ENCODE data around the gene LCN15. TPM values are rescaled to one million over a fixed set of nuclear protein-coding genes. Genes with fewer than 3 reads are reported as not detected.
A peak's percentile ranks its signal among the peaks of the same experiment; 100 is the strongest.
"Not testable (repeated sequence)": the region's sequence is repeated elsewhere in the genome, so short reads cannot be mapped to it uniquely, and the experiment has no call there.

The LCN15 gene
- total RNA-seq, 1 experiment from 2014 or later, result not detected

- no peak overlapping the region for H3K4me3 ChIP-seq (ENCODE audit: insufficient read depth, low read depth, low read length)
- no peak for DNase-seq
- no peaks in the 10 kb centered on the region; the same call in 1 of the 2 replicates for H3K36me3 ChIP-seq (replicated peaks; ENCODE audit: control insufficient read depth, insufficient read depth, low read length)
- no peaks in the 10 kb centered on the region for H3K27me3 ChIP-seq (ENCODE audit: control insufficient read depth, insufficient read depth, low read length)
Measured at GRCh38 chr9:136789523-136789937, 25.2 kb upstream of the LCN15 start.

GRCh38 chr9:136788644-136789522 lies 24.6 kb upstream of the LCN15 start:
- not testable (repeated sequence) for H3K36me3 ChIP-seq (replicated peaks; ENCODE audit: control insufficient read depth, insufficient read depth, low read length); DNase-seq; H3K4me3 ChIP-seq (ENCODE audit: insufficient read depth, low read depth, low read length); H3K27me3 ChIP-seq (ENCODE audit: control insufficient read depth, insufficient read depth, low read length)

- Histone ChIP-seq H3K36me3 (replicated peaks; ENCODE audit: control insufficient read depth, insufficient read depth, low read length) (no peaks in the 10 kb centered on the region), H3K4me3 (ENCODE audit: insufficient read depth, low read depth, low read length) (no peak overlapping the region), H3K27me3 (ENCODE audit: control insufficient read depth, insufficient read depth, low read length) (no peaks in the 10 kb centered on the region)
- DNase-seq, result peak; percentile 89
Measured at GRCh38 chr9:136787690-136788400, 23.5 kb upstream of the LCN15 start.

GRCh38 chr9:136786983-136787382 lies 22.7 kb upstream of the LCN15 start:
- not testable (repeated sequence) for DNase-seq; H3K27me3 ChIP-seq (ENCODE audit: control insufficient read depth, insufficient read depth, low read length); H3K4me3 ChIP-seq (ENCODE audit: insufficient read depth, low read depth, low read length); H3K36me3 ChIP-seq (replicated peaks; ENCODE audit: control insufficient read depth, insufficient read depth, low read length)

GRCh38 chr9:136786451-136786850 lies 22.1 kb upstream of the LCN15 start:
- no peak overlapping the region for H3K4me3 ChIP-seq (ENCODE audit: insufficient read depth, low read depth, low read length)
- no peak for DNase-seq
- H3K27me3 ChIP-seq (ENCODE audit: control insufficient read depth, insufficient read depth, low read length), result no peaks in the 10 kb centered on the region
- H3K36me3 ChIP-seq (replicated peaks; ENCODE audit: control insufficient read depth, insufficient read depth, low read length), result no peaks in the 10 kb centered on the region

GRCh38 chr9:136785565-136786355 lies 21.4 kb upstream of the LCN15 start:
- DNase-seq; H3K27me3 ChIP-seq (ENCODE audit: control insufficient read depth, insufficient read depth, low read length); H3K36me3 ChIP-seq (replicated peaks; ENCODE audit: control insufficient read depth, insufficient read depth, low read length); H3K4me3 ChIP-seq (ENCODE audit: insufficient read depth, low read depth, low read length): not testable (repeated sequence)

GRCh38 chr9:136784997-136785361 lies 20.7 kb upstream of the LCN15 start:
- no peak for DNase-seq
- no peaks in the 10 kb centered on the region for H3K27me3 ChIP-seq (ENCODE audit: control insufficient read depth, insufficient read depth, low read length)
- no peak overlapping the region for H3K4me3 ChIP-seq (ENCODE audit: insufficient read depth, low read depth, low read length)
- H3K36me3 ChIP-seq (replicated peaks; ENCODE audit: control insufficient read depth, insufficient read depth, low read length), result no peaks in the 10 kb centered on the region

GRCh38 chr9:136784249-136784996 lies 20.1 kb upstream of the LCN15 start:
- H3K36me3 ChIP-seq (replicated peaks; ENCODE audit: control insufficient read depth, insufficient read depth, low read length), result no peaks in the 10 kb centered on the region

GRCh38 chr9:136782452-136782851 lies 18.1 kb upstream of the LCN15 start:
- DNase-seq, result no peak
- Histone ChIP-seq H3K27me3 (ENCODE audit: control insufficient read depth, insufficient read depth, low read length) (no peaks in the 10 kb centered on the region), H3K36me3 (replicated peaks; ENCODE audit: control insufficient read depth, insufficient read depth, low read length) (no peaks in the 10 kb centered on the region), H3K4me3 (ENCODE audit: insufficient read depth, low read depth, low read length) (no peak overlapping the region)

More at GRCh38 chr9:136784249-136784996, 20.1 kb upstream of the LCN15 start:
- DNase-seq, result peak; percentile 68
- Histone ChIP-seq H3K27me3 (ENCODE audit: control insufficient read depth, insufficient read depth, low read length) (no peaks in the 10 kb centered on the region), H3K4me3 (ENCODE audit: insufficient read depth, low read depth, low read length) (no peak overlapping the region)

GRCh38 chr9:136779808-136780207 lies 15.5 kb upstream of the LCN15 start:
- H3K36me3 ChIP-seq (replicated peaks; ENCODE audit: control insufficient read depth, insufficient read depth, low read length), result no peaks in the 10 kb centered on the region
- H3K4me3 ChIP-seq (ENCODE audit: insufficient read depth, low read depth, low read length), result no peak overlapping the region
- DNase-seq, result no peak
- no peaks in the 10 kb centered on the region for H3K27me3 ChIP-seq (ENCODE audit: control insufficient read depth, insufficient read depth, low read length)

GRCh38 chr9:136777359-136777758 lies 13.0 kb upstream of the LCN15 start:
- no peak for DNase-seq
- no peaks in the 10 kb centered on the region for H3K36me3 ChIP-seq (replicated peaks; ENCODE audit: control insufficient read depth, insufficient read depth, low read length)

GRCh38 chr9:136776947-136777346 lies 12.6 kb upstream of the LCN15 start:
- no peaks in the 10 kb centered on the region for H3K36me3 ChIP-seq (replicated peaks; ENCODE audit: control insufficient read depth, insufficient read depth, low read length)
- DNase-seq, result no peak
- H3K4me3 ChIP-seq (ENCODE audit: insufficient read depth, low read depth, low read length), result no peak overlapping the region
- H3K27me3 ChIP-seq (ENCODE audit: control insufficient read depth, insufficient read depth, low read length), result no peaks in the 10 kb centered on the region; the same call in 1 of the 2 replicates

More at GRCh38 chr9:136777359-136777758, 13.0 kb upstream of the LCN15 start:
- H3K27me3 ChIP-seq (ENCODE audit: control insufficient read depth, insufficient read depth, low read length), result no peaks in the 10 kb centered on the region; the same call in 1 of the 2 replicates
- no peak overlapping the region for H3K4me3 ChIP-seq (ENCODE audit: insufficient read depth, low read depth, low read length)

GRCh38 chr9:136775191-136775590 lies 10.9 kb upstream of the LCN15 start:
- no peaks in the 10 kb centered on the region for H3K36me3 ChIP-seq (replicated peaks; ENCODE audit: control insufficient read depth, insufficient read depth, low read length)

More at GRCh38 chr9:136775191-136775590, 10.9 kb upstream of the LCN15 start:
- H3K4me3 ChIP-seq (ENCODE audit: insufficient read depth, low read depth, low read length), result no peak overlapping the region
- no peaks in the 10 kb centered on the region; the same call in 1 of the 2 replicates for H3K27me3 ChIP-seq (ENCODE audit: control insufficient read depth, insufficient read depth, low read length)
- DNase-seq, result no peak

All from H7 (cell line).